ENCODE results near the gene SHB.

Gene SHB

GRCh38 chr9:38024036-38024681, 44.9 kb downstream of the SHB start:
- DNase-seq (ENCODE audit: low read depth in 2 of 2): no peak

- DNase-seq (ENCODE audit: low read depth in 2 of 2): no peak
Observed at GRCh38 chr9:38023661-38024035, 45.4 kb downstream of the SHB start.

GRCh38 chr9:38022995-38023394, 46.0 kb downstream of the SHB start:
- DNase-seq (ENCODE audit: low read depth in 2 of 2): no peak

GRCh38 chr9:38022203-38022895, 46.7 kb downstream of the SHB start:
- no peak for DNase-seq (ENCODE audit: low read depth in 2 of 2)

GRCh38 chr9:38020151-38021076, 48.6 kb downstream of the SHB start:
- DNase-seq (ENCODE audit: low read depth in 2 of 2): no peak

- no peak for DNase-seq (ENCODE audit: low read depth in 2 of 2)
Observed at GRCh38 chr9:38019731-38020130, 49.3 kb downstream of the SHB start.

GRCh38 chr9:38018958-38019602, 49.9 kb downstream of the SHB start:
- DNase-seq (ENCODE audit: low read depth in 2 of 2): no peak

- no peak for DNase-seq (ENCODE audit: low read depth in 2 of 2)
Observed at GRCh38 chr9:38018241-38018957, 50.6 kb downstream of the SHB start.

GRCh38 chr9:38017885-38018186, 51.2 kb downstream of the SHB start:
- no peak for DNase-seq (ENCODE audit: low read depth in 2 of 2)

GRCh38 chr9:38017149-38017884, 51.7 kb downstream of the SHB start:
- DNase-seq (ENCODE audit: low read depth in 2 of 2): no peak

- DNase-seq (ENCODE audit: low read depth in 2 of 2): no peak
Observed at GRCh38 chr9:38016375-38017135, 52.5 kb downstream of the SHB start.

GRCh38 chr9:38015906-38016305, 53.1 kb downstream of the SHB start:
- no peak for DNase-seq (ENCODE audit: low read depth in 2 of 2)

GRCh38 chr9:38015266-38015665, 53.8 kb downstream of the SHB start:
- no peak for DNase-seq (ENCODE audit: low read depth in 2 of 2)

GRCh38 chr9:38012767-38013450, 56.1 kb downstream of the SHB start:
- DNase-seq (ENCODE audit: low read depth in 2 of 2): no peak

GRCh38 chr9:38011991-38012390, 57.0 kb downstream of the SHB start:
- DNase-seq (ENCODE audit: low read depth in 2 of 2): no peak

GRCh38 chr9:38010918-38011704, 57.9 kb downstream of the SHB start:
- no peak for DNase-seq (ENCODE audit: low read depth in 2 of 2)

- DNase-seq (ENCODE audit: low read depth in 2 of 2): no peak
Observed at GRCh38 chr9:38009990-38010389, 59.0 kb downstream of the SHB start.

- no peak for DNase-seq (ENCODE audit: low read depth in 2 of 2)
Observed at GRCh38 chr9:38009035-38009501, 60.0 kb downstream of the SHB start.

All from stimulated activated CD8-positive, alpha-beta memory T cell treated with anti-CD3 and anti-CD28 coated beads, Interleukin-2, amount 100 ng/mL, for 48 hours (primary cell).